Mammary epithelial cell (primary cell): ENCODE data around the gene SMTNL2.
"Not testable (repeated sequence)": the region's sequence is repeated elsewhere in the genome, so short reads cannot be mapped to it uniquely, and the experiment has no call there.

Experiments
- EZH2 ChIP-seq: IDR thresholded peaks from 2 replicates; pipeline ENCODE4 v1.6.1; 2012; ENCODE audit warnings: low read length, inconsistent platforms, borderline replicate concordance
- TF ChIP-seq, protein P1 (sequence below), 2 donors: IDR thresholded peaks in 1 of 2; conservative IDR thresholded peaks in 1 of 2; 2 replicates each; pipeline ENCODE4 v1.5.1; 2011 to 2012; ENCODE audit warnings: inconsistent platforms in 2 of 2, low read length in 2 of 2, mild to moderate bottlenecking in 2 of 2, control low read depth in 1 of 2, low read depth in 1 of 2; ENCODE audit not compliant: insufficient read depth in 1 of 2; ENCODE audit errors: extremely low read depth in 1 of 2

GRCh38 chr17:4640569-4641188, 56.4 kb downstream of the SMTNL2 start:
- TF ChIP-seq, protein P1, sequence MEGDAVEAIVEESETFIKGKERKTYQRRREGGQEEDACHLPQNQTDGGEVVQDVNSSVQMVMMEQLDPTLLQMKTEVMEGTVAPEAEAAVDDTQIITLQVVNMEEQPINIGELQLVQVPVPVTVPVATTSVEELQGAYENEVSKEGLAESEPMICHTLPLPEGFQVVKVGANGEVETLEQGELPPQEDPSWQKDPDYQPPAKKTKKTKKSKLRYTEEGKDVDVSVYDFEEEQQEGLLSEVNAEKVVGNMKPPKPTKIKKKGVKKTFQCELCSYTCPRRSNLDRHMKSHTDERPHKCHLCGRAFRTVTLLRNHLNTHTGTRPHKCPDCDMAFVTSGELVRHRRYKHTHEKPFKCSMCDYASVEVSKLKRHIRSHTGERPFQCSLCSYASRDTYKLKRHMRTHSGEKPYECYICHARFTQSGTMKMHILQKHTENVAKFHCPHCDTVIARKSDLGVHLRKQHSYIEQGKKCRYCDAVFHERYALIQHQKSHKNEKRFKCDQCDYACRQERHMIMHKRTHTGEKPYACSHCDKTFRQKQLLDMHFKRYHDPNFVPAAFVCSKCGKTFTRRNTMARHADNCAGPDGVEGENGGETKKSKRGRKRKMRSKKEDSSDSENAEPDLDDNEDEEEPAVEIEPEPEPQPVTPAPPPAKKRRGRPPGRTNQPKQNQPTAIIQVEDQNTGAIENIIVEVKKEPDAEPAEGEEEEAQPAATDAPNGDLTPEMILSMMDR (conservative IDR thresholded peaks at IDR 0.05 in 1 of 2, IDR thresholded peaks at IDR 0.05 in 1 of 2; ENCODE audit: extremely low read depth in 1 of 2, insufficient read depth in 1 of 2, low read depth in 1 of 2, low read length in 2 of 2), result not testable (repeated sequence)
- TF ChIP-seq EZH2, result not testable (repeated sequence)
